Heart left ventricle (tissue), 16 donors: ENCODE data around the gene SART1. TPM values are rescaled to one million over a fixed set of nuclear protein-coding genes. Genes with fewer than 3 reads are reported as not detected.

Experiments used
- ATAC-seq, 4 donors: fragments of 200-7000 bp; cut with Tn5 transposase; one replicate each; pipeline ENCODE4 v1.9.1; 2020 to 2022; ENCODE audit warnings: moderate library complexity in 4 of 4, mild to moderate bottlenecking in 3 of 4, moderate number of reproducible peaks in 1 of 4
- DNase-seq, 5 donors: peaks; one replicate each; pipeline ENCODE4 v3.0.0-alpha.2; 2020
- H3K27ac ChIP-seq, 12 donors: fragments of 200-600 bp; sonication (generic) in 4 of 12; one replicate each; pipeline versions ENCODE4 v1.5.0 to v1.8.0; 2016 to 2022; ENCODE audit warnings: mild to moderate bottlenecking in 2 of 12
- H3K27me3 ChIP-seq, 9 donors: fragments of 200-600 bp; sonication (generic) in 2 of 9; one replicate each; pipeline versions ENCODE4 v1.5.1 to v1.8.0; 2016 to 2022; ENCODE audit warnings: mild to moderate bottlenecking in 3 of 9
- H3K36me3 ChIP-seq, 9 donors: fragments of 200-600 bp; sonication (generic) in 2 of 9; one replicate each; pipeline versions ENCODE4 v1.5.0 to v1.8.0; 2018 to 2022; ENCODE audit warnings: mild to moderate bottlenecking in 2 of 9
- H3K4me1 ChIP-seq, 12 donors: fragments of 200-600 bp; sonication (generic) in 4 of 12; one replicate each; pipeline versions ENCODE4 v1.5.0 to v1.8.0; 2016 to 2022; ENCODE audit warnings: mild to moderate bottlenecking in 3 of 12
- H3K4me3 ChIP-seq, 12 donors: fragments of 200-600 bp; sonication (generic) in 4 of 12; one replicate each; pipeline versions ENCODE4 v1.5.0 to v1.8.0; 2017 to 2022; ENCODE audit warnings: mild to moderate bottlenecking in 9 of 12, moderate library complexity in 4 of 12
- H3K9me3 ChIP-seq, 12 donors: fragments of 200-600 bp; sonication (generic) in 4 of 12; one replicate each; pipeline versions ENCODE4 v1.5.0 to v1.8.0; 2016 to 2022; ENCODE audit warnings: mild to moderate bottlenecking in 1 of 12
- CTCF ChIP-seq, 12 donors: fragments of 200-600 bp; sonication (generic) in 4 of 12; IDR thresholded peaks; one replicate each; pipeline versions ENCODE4 v1.5.0 to v1.8.0; 2018 to 2022; ENCODE audit warnings: antibody characterized with exemption in 12 of 12, mild to moderate bottlenecking in 5 of 12
- POLR2A ChIP-seq, 2 donors: fragments of 450-650 bp; IDR thresholded peaks; one replicate each; pipeline ENCODE4 v1.6.1; 2017; ENCODE audit warnings: antibody characterized with exemption in 2 of 2, mild to moderate bottlenecking in 2 of 2, moderate library complexity in 2 of 2
- WGBS, 4 donors: extraction: QIAGEN DNeasy Blood & Tissue Kit in 2 of 4; methylation state at CpG; one replicate each; pipeline versions ENCODE4 v1.1.5 to v1.1.7; 2013 to 2018; 5-methylcytosine and 5-hydroxymethylcytosine counted together
- intact Hi-C, 10 donors: fragments of 100-400 bp; cut with DNase I; formaldehyde crosslinking; loops; one replicate each; pipeline versions ENCODE4 v1.11.1 to v1.14.2; 2022
- long read RNA-seq, 3 donors: library from polyadenylated mRNA; unstranded; transcript quantifications; one replicate each; pipeline ENCODE4 v2.0.0, GENCODE V29; 2020 to 2021
- polyA plus RNA-seq, 2 donors: library from polyadenylated mRNA; stranded (reverse); fragments of 200-250 nt; gene quantifications; one replicate each; pipeline ENCODE4 v1.2.3, GENCODE V29; 2013
- total RNA-seq, 9 donors: library from RNA; depleted of rRNA in 2 of 9; stranded (reverse); fragments of >200 nt in 2 of 9; fragmentation: NEBNext Ultra II Directional in 3 of 9; extraction: Animal tissue kit (Norgen Biotek cat#: 25700) in 3 of 9; gene quantifications; one replicate each; pipeline versions ENCODE4 v1.1.0 to v1.2.4, GENCODE V29; 2016 to 2023
- donor health status: ischemic (EF 13 %, LVEDD 7.1; RV severe dilation, severe dysfunction).
- donor health status: healthy with polysubstance abuse.
- donor health status: DM: no; HTN: yes; CAD: no.
- donor health status: DM: no; HTN: no; CAD: no.
- donor health status: ischemic (EF 25% LVEDD 6.9; RV normal size, moderate dysfunction).
- donor health status: ischemic (EF 25% LVEDD 5.7; RV mildly dilated, moderate dysfunction).
- donor health status: healthy.
- donor health status: DM: yes; HTN: yes; CAD: no.
- donor health status: ischemic (EF 35%, LVEDD 5.7; RV mildly dilated, moderate dysfunction).
- donor health status: nonischemic (EF 11% LVEDD 7.7; RV severe dilation, severe dysfunction).
- donor health status: DM: yes; HTN: yes; CAD: no.
- donor health status: PGD.
- donor health status: ischemic (EF 29% LVEDD 5.4; RV normal size, mild dysfunction).
- donor health status: nonischemic (EF 23%, LVEDD 6.1; RV moderate dilation, normal function).

SART1 gene
- 10 to 100 TPM; 21.6 to 57.2 (median 31.1) TPM for total RNA-seq
- polyA plus RNA-seq, result 10 to 100 TPM; 40.4 to 70.1 TPM
- long read RNA-seq, donor 1, transcript SART1-201 (20 exons, 3,293 nt), result major isoform, 96 of 113 reads
- long read RNA-seq, donor 1, partial matches to known transcripts, result 14 of 113 reads
- long read RNA-seq, donor 1, other reads (novel, unspliced or antisense), result 3 of 113 reads
- long read RNA-seq, donor 2, partial matches to known transcripts, result 13 of 14 reads
- long read RNA-seq, donor 2, other reads (novel, unspliced or antisense), result 0 of 14 reads
- long read RNA-seq, donor 3, transcript SART1-201 (20 exons, 3,293 nt), result major isoform, 94 of 111 reads
- long read RNA-seq, donor 3, partial matches to known transcripts, result 15 of 111 reads
- long read RNA-seq, donor 3, other reads (novel, unspliced or antisense), result 2 of 111 reads

- no peaks in the 10 kb centered on the region for H3K27me3 ChIP-seq
- 0 to 1% (median 1%) methylated on average over 67 to 97 of the region's 97 CpGs for WGBS, 4 donors
- H3K4me3 ChIP-seq, result peak within 1 kb of the TSS; percentile 77 to 99 (median 92)
- DNase-seq (peak; percentile 99), ATAC-seq (peak; percentile 98 to 99 (median 98))
- peaks cover 4 to 31% (median 28%) of the 10 kb centered on the region in 9 donors for H3K36me3 ChIP-seq
- peak within 1 kb of the TSS; percentile 57 to 96 (median 90) for H3K27ac ChIP-seq
- no peaks in the 10 kb centered on the region for H3K9me3 ChIP-seq
- no peak for TF ChIP-seq CTCF (IDR thresholded peaks at IDR 0.05)
- peak in 1 of 2 donors; percentile 81 for TF ChIP-seq POLR2A (IDR thresholded peaks at IDR 0.05)
- H3K4me1 ChIP-seq, result peaks cover 3 to 28% (median 23%) of the 10 kb centered on the region in 12 donors
- intact Hi-C loops, result loop anchor here (1.0 to 5.0 kb wide), 10 partner anchors 36 to 74 kb away; partner anchors contain the start of genes BANF1 (in 6 of the 10), EIF1AD (in 6 of the 10), FIBP (in 3 of the 10) and C11orf68 (in 2 of the 10)
Observed at GRCh38 chr11:65961267-65962140, at the start of gene SART1. TSS of gene SART1 (plus strand) at chr11:65961734. CDS start at chr11:65961781, 47 bp downstream.

DNA sequence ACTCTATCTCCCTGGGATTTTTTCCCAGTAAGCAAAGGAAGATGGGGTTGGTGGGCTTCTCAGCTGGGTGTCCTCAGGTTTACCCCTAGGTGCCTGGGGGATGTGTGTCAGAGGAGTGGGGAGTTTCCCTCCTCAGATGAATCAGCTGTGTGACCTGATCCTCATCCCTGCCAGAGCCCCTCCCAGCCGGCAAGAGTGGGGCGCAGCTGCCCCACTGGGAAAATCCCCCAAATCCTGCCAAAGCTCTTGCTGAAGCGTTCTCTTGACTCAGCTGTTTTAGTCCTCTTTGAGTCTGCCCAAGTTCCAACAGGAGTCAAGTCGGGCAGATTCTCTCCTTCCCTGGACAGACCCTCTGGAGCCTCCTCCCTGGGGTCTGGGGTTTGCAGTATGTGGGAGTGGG is 48.7 kb upstream of the SART1 start:
- H3K9me3 ChIP-seq, result no peaks in the 10 kb centered on the region
- no peak for TF ChIP-seq POLR2A (IDR thresholded peaks at IDR 0.05)
- TF ChIP-seq CTCF (IDR thresholded peaks at IDR 0.05), result no peak
- no peak overlapping the region for H3K27ac ChIP-seq
- intact Hi-C loops, result no loop called here
- H3K4me1 ChIP-seq, result peaks cover 10 to 49% (median 44%) of the 10 kb centered on the region in 12 donors
- DNase-seq (no peak), ATAC-seq (no peak)
- H3K27me3 ChIP-seq, result no peaks in the 10 kb centered on the region
- peaks cover 0 to 9% (median 0%) of the 10 kb centered on the region in 9 donors for H3K36me3 ChIP-seq
- no peak overlapping the region for H3K4me3 ChIP-seq
- 67 to 79% (median 70%) methylated on average over 4 of the region's 4 CpGs for WGBS, 4 donors

- Histone ChIP-seq H3K4me3 (peak overlapping the region in 6 of 12 donors; percentile 6 to 33 (median 13)), H3K27me3 (no peaks in the 10 kb centered on the region), H3K36me3 (peaks cover 0 to 9% (median 0%) of the 10 kb centered on the region in 9 donors), H3K9me3 (no peaks in the 10 kb centered on the region), H3K27ac (peak overlapping the region; percentile 34 to 98 (median 82)), H3K4me1 (peaks cover 13 to 59% (median 52%) of the 10 kb centered on the region in 12 donors)
- no peak for TF ChIP-seq POLR2A (IDR thresholded peaks at IDR 0.05)
- intact Hi-C loops, result loop anchor here in 1 of 10 donors (5.0 kb wide), 1 partner anchor 47 kb away; the partner anchor contains the start of gene SART1
- no peak for ATAC-seq
- DNase-seq, result no peak
- WGBS, 4 donors, result 63 to 70% (median 69%) methylated on average over 10 of the region's 10 CpGs
Observed at GRCh38 chr11:65915101-65915820, 46.3 kb upstream of the SART1 start.

GRCh38 chr11:65915821-65916251 is 45.7 kb upstream of the SART1 start:
- 15 to 30% (median 20%) methylated on average over 6 to 13 of the region's 13 CpGs for WGBS, 4 donors
- peak; percentile 72 to 93 (median 83) for DNase-seq
- H3K36me3 ChIP-seq, result peaks cover 0 to 9% (median 0%) of the 10 kb centered on the region in 9 donors
- H3K4me3 ChIP-seq, result peak overlapping the region in 6 of 12 donors; percentile 6 to 33 (median 13)
- H3K9me3 ChIP-seq, result no peaks in the 10 kb centered on the region
- H3K27me3 ChIP-seq, result no peaks in the 10 kb centered on the region
- peak; percentile 29 to 64 (median 56) for ATAC-seq
- peaks cover 16 to 65% (median 58%) of the 10 kb centered on the region in 12 donors for H3K4me1 ChIP-seq
- no peak for TF ChIP-seq POLR2A (IDR thresholded peaks at IDR 0.05)
- no peak for TF ChIP-seq CTCF (IDR thresholded peaks at IDR 0.05)
- intact Hi-C loops, result loop anchor here in 1 of 10 donors (5.0 kb wide), 1 partner anchor 46 kb away; the partner anchor contains the start of gene SART1
- H3K27ac ChIP-seq, result peak overlapping the region; percentile 34 to 98 (median 82)
